Middle frontal gyrus (tissue), 1 donor: ENCODE data around the gene NUDT6.

ENCODE experiments used
- DNase-seq: peaks from one replicate; pipeline ENCODE4 v3.0.0-alpha.2; 2015; ENCODE audit warnings: low spot score; ENCODE audit errors: extremely low spot score

NUDT6 gene

DNA sequence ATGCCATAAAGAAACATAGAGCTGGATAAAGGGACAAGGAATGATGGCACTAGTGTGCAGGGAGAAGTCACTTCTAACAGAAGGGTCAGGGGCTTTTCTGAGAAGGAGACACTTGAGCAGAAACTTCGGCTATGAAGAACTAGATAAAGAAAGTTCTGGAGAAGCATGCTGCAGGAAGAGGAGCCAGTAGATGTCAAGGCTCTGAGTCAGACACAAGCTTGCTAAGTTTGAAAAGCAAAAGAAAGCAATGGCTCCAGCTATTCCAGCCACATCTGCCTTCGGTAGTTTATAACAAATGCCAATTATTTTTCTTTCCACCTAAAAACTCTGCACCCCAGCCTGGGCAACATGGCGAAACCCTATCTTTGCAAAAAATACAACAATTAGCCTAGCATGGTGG, 7.5 kb downstream of the NUDT6 start:
- no peak for DNase-seq

DNA sequence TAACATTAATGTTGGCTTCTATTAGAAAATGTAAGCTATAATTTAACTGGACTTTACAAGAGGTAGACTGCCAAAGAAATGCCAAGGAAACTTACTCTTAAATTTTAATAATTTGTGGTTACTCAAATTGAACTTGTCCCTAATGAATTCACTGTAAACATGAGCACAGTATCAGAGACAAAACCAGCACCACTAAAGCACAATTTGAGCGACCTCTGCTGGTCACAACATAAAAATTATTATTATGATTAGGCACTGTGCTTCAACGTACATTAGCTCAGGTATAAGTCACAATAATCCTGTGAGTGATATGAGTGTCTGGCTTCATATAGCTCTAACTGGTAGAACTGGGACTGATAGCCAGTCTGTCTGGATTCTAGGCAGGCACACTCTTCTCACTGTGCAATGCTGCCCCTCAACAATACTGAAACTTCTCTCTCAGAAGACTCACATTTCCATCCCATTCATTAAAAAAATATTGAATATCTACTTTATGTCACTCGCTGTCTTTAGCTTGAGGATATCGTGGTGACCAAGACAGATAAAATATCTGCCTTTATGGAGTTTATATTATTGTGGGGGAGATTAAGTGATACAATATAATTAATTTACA, 8.0 kb downstream of the NUDT6 start:
- no peak for DNase-seq

DNA sequence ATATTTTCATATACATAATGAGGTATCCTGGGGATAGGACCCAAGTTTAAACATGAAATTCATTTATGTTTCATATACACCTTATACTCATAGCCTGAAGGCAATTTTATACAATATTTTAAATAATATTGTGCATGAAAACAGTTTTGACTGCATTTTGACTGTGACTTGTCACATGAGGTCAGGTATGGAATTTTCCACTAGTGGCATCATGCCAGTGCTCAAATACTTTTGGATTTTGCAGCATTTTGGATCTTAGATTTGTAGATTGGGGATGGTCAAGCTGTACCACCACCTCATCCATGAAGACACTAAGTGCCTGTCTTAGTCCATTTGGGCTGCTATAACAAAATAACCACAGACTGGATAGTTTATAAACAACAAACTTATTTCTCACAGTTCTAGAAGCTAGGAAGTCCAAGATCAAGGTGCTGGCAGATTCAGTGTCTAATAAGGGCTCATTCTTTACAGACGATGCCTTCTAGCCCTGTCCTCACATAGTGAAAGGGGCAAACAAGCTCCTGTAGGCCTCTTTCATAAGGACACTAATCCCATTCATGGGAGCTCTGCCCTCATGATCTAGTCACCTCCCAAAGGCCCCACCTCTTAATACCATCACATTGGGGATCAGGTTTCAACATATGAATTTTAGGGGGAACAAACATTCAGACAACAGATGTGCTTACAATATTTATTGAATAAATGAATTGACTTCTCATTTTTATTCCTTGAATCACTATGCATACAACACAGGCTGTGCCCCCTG, 9.4 kb downstream of the NUDT6 start:
- DNase-seq: no peak

DNA sequence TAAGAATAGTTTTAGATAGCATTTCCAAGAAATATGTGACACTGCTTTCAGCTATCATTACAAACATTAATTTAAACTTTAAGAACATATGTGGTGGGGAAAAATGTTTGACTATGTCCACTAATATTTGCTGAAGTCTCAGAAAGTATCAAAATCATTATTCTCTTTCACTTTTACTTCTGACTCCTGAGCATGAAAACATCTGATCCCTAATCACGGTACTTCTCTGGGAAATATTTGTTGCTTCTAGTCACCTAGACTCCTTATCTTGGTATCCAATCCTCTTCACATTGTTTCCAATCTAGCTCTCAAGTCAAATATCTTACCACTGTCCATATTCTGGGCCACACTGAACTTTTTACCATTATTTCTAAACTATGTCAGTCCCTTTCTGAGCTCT, 10.8 kb downstream of the NUDT6 start:
- no peak for DNase-seq

DNA sequence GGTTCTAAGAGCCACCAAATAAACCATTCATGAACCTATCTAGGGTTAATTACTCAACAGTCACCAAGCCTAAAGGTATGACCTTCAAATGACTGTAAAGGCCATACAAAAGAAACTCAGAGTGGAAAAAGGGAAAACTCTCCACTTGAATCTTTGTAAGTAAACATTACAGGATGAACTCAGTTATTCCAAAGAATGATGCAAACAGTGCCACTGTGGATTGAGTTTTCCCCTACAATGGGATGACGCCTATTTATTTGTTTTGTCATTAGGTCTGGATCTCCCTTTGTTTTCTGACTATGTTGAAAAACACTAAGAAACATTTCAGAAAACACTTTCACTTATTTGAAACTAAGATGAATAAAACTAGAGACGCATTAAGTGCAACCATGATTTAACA, 12.7 kb downstream of the NUDT6 start:
- no peak for DNase-seq

DNA sequence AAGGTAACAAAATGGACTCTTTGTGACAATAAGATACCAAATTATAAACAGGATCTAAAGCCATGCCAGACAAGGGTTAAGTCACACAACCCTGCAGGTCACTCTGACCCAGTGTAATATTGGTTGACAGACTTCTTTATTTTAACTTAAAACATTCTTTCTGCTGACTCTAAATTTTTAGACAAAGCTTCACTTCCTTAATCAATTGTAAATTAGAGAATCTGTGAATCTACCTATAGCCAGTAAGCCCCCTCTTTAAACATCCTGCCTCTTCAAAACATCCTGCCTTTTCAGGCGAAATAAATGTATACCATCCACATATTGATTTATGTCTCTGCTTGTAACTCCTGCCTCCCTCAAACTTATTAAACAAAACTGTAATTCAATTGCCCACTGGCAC, 14.2 kb downstream of the NUDT6 start:
- DNase-seq: no peak

DNA sequence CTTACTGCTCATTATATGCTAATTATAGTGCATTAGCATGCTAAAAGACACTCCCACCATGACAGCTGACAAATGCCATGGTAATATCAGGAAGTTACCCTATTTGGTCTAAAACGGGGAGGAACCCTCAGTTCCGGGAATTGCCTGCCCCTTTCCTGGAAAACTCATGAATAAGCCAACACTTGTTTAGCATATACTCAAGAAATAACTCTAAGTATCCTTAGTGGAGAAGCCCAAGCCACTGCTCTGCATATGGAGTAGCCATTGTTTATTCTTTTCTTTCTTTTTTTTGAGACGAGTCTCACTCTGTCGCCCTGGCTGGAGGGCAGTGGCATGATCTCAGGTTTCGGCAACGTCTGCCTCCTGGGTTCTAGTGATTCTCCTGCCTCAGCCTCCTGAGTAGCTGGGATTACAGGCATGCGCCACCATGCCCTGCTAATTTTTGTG, 15.5 kb downstream of the NUDT6 start:
- DNase-seq: no peak

DNA sequence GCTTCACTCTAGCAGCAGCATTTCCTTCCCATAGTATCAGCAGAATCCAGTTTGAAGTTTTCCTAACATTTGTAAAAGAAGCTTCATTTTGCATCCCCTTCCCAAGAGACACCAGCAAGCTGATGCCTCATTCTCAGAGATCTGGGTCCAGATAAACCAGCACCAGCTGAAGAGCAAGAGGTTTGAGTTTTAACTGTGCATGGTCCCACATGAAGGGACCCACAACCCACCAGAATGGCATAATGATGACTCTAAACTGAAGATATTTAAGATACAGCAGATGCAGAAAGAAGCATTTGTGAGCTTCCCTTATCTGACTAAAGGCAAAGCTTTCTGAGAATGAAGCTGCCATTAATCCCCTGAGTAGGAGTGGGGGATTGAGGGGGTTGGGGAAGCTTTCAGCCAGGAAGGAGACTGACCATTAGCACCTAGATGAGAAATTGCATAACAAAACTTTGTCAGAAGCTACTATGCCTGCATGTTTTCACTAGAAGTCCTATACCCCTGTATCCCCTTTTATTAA, 18.6 kb downstream of the NUDT6 start:
- DNase-seq: no peak

DNA sequence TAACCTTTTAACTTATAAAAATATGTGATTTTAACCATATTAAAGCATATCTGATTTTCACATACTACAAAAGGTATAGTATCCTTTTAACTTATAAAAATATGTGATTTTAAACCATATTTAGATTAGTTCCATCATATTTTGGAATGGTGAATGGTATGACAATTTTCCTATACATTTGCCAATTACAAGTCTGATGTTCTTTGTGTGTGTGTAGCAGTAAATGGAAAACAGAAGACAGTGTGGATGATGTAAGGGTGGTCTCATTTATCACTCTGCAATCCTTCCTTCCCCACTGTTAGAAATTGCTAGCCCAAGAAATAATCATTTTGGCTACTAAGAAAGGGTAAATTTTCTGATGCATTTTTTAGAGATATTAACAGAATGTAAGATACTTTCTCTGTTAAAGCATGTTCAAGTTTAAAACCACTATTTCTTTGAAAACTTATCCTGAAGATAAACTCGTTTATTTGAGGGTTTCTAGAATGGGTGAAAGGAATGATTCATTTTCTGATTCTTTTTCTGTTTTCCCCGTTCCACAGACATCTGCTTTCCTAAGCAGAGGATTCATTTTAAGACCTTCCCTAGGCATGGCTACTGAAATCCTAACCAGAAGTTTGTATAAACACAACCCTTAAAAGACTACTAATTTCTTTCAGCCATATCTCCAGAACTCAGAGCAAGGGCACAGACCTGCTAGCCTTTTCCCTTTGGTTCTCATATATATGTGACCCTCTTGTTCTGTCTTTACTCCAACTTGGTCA, 21.0 kb downstream of the NUDT6 start:
- no peak for DNase-seq

DNA sequence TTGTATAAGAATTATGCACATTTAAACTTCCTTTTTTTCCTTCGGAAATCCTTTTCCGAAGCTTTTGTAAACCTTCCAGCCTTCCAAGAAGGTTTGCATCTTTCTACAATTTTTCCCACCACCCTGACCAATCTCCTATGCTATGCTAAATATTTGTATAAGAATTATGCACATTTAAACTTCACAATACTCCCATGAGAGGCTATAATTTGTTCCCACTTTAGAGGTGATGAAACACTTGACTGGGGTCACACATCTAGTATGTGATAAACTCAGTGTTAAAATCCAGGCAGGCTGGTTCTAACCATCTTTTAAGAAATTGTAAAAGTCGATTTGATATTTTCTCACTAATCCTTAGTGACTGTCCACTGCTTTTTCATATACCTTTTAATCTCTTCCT, 22.1 kb downstream of the NUDT6 start:
- DNase-seq: no peak

DNA sequence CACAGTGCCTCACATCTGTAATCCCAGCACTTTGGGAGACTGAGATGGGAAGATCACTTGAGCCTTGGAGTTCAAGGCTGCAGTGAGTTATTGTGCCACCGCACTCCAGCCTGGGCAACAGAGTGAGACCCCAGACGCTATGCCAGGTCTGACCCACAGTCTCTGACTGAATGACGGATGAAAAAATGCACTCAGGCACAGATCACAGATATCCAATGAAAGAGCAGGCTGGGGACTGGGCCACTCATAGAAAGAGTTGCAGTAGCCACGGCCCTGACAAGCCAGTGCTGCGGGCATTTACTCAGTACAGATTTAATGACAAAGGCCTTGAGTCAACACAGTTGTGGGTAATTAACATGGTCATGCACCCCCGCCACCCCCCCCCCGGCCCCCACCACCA, 22.7 kb downstream of the NUDT6 start:
- DNase-seq: no peak

DNA sequence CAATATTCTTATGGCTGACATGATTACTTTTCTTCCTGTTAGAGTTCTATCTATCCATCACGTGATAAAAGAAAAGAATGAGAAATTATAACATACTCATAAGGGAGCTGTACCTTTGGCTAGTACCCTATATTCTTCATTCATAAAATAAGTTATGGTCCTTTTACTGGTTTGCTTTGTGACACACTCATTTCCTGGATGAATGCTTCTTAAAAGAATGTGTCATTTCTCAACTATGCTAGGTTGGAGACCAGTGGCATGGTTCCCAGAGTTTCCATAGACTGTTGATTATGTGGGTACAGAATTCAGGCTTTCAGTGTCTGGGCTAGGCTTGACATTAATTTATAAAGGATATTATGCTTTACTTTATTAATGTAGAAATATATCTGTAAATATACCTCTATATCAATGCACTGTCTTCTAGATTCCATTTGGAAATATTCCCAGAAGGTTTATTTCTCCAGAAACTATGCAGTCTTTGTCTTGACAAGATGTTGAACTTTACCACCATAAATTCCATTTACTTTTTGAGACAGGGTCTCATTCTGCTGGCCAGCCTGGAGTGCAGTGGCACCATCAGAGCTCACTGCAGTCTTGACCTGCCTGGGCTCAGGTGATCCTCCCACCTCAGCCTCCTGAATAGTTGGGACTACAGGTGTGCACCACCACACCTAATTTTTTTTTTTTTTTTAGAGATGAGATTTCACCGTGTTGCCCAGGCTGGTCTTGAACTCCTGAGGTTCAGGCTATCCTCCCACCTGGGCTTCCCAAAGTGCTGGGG, 23.8 kb downstream of the NUDT6 start:
- no peak for DNase-seq

DNA sequence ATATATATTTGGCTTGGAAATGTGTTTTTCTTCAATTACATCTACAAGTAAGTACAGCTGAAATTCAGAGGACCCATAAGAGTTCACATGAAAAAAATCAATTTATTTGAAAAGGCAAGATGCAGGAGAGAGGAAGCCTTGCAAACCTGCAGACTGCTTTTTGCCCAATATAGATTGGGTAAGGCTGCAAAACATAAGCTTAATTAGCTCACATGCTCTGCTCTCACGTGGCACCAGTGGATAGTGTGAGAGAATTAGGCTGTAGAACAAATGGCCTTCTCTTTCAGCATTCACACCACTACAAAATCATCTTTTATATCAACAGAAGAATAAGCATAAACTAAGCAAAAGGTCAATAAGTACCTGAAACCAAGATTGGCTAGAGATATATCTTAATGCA, 26.1 kb downstream of the NUDT6 start:
- no peak for DNase-seq

DNA sequence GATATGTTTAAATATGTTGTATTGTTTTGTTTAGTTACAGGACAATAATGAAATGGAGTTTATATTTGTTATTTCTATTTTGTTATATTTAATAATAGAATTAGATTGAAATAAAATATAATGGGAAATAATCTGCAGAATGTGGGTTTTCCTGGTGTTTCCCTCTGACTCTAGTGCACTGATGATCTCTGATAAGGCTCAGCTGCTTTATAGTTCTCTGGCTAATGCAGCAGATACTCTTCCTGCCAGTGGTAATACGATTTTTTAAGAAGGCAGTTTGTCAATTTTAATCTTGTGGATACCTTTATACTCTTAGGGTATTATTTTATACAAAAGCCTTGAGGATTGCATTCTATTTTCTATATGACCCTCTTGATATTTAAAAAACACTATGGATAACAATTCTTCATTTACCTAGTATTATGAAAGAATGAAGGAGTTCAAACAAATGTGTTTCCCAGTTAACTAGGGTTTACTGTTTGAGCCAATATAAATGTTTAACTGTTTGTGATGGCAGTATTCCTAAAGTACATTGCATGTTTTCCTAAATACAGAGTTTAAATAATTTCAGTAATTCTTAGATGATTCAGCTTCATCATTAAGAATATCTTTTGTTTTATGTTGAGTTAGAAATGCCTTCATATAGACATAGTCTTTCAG, 26.9 kb downstream of the NUDT6 start:
- DNase-seq: no peak

DNA sequence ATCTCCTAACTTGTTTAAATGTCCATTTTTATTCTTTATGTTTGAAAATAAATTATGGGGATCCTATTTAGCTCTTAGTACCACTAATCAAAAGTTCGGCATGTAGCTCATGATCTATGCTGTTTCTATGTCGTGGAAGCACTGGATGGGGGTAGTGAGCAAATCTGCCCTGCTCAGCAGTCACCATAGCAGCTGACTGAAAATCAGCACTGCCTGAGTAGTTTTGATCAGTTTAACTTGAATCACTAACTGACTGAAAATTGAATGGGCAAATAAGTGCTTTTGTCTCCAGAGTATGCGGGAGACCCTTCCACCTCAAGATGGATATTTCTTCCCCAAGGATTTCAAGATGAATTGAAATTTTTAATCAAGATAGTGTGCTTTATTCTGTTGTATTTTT, 27.6 kb downstream of the NUDT6 start:
- no peak for DNase-seq

DNA sequence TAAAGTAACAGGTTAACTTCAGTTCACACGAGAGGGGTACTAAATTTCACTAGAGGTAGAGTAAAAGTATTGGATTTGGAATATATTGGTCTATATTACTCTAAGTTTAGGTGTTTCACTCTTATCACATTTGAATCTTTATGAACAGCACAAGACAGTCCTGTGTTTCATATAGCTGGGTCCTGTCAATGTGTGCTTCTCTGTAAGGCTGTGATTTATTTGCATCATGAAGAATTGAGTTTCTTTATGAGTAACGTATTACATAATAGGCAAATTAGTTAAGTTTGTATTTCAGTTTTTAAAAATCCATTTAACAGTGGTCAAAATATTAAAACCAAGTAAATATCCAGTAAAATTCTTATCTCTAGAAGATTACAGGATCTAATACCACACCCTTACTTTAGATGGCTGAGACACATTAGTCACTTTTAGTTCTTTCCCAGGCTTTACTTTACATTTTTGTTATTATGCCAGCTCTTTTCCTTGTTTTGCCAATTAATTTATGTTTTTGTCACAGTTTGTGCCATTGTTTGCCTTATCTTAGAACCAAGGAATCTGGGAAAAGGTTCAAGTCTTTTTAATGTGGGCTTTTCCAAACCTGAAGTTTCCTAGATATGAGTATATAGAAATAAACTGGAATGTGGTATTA, 32.1 kb downstream of the NUDT6 start:
- no peak for DNase-seq

DNA sequence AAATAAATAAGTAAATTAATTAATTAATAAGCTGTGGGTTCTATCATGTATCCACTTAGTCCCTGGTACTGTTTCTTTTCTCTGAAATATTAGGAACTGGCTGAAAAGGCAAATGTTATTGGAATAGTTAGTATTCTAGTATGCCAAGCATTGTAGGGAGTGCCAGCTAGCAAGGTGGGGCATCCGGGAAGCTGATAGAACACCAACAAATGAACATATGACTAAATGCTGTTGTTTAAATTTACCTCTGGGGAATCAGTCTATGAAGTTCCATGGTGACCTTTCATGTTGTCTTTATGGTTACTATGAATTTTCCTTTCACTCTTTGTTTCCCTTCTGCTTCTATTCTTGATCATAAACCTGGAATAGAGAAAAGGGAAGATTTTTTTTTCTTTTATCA, 32.7 kb downstream of the NUDT6 start:
- no peak for DNase-seq

DNA sequence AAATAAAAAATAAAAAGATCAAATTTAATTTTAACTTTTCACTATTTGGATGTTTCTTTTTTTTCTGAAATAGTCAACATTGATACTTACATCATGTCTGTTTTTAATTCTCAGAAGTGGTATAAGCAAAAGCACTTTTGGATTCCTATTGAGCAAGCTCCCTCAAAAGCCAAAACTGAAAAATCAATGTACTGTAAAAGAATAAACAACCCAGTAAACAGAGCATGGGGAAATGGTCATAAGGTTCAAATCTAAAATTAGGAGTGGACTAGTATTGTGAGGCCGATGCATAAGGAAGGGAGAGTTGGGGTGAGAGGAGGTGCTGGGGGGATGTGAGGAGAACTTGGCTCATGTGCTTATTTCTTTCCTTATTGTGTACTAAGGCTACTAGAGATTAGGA, 37.9 kb downstream of the NUDT6 start:
- no peak for DNase-seq

DNA sequence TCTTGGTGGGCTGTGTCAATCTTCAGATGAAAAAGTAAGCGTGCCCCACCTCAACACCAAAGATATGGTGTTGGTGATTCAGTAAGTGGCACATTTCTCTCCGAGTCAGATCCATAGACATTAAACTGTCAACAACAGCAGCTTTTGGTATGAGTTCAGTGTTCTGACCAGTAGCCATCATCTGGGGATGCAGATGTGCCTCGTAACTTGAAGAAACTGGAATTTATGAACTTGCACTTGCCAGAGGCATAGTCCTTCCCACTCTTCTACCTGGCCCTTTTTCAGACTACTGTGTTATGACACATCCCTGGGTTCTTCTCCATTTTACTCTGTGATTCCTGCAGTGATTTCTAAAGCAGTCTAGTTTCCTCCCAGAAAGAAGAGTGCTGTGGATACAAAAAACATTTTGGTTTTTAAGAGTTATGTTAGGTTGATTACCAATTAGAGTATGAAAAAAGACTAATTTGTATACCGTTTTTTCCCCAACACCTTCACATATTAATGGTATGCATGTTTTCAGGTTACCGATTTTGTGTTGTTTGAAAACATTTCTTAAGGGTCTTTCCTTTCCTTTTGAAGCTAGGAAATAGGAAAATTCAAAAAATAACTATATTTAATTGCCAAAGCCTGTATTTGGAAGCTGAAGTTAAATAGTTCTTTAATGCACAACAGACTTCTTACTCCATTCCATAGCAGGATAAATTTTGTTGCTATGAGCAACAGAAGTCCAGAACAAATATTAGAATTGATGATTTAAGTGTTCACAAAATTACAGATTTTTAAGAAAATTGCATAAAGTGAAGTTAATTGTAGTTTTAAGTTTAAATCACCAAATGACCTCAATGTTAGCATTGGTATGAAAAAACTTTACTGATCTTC, 39.3 kb downstream of the NUDT6 start:
- no peak for DNase-seq
